Endometrial microvascular endothelial cells (primary cell): ENCODE measurements around the gene SDK1. TPM values are rescaled to one million over a fixed set of nuclear protein-coding genes. Genes with fewer than 3 reads are reported as not detected.

ENCODE experiments used
- in situ Hi-C: cut with HindIII; loops from 2 replicates; pipeline ENCODE4 v1.10.0; 2017; ENCODE audit warnings: low sequenced_read_pairs, low pct_unique_long_range_greater_than_20kb; ENCODE audit errors: inconsistent ontology term
- total RNA-seq: library from RNA; depleted of rRNA; stranded (reverse); fragments of >200 nt; gene quantifications from one replicate; pipeline ENCODE4 v1.2.3, GENCODE V29; 2015; ENCODE audit errors: inconsistent ontology term

Gene SDK1
- total RNA-seq, 1 donor from 2014 or later = 1.6 TPM

GRCh38 chr7:4167385-4167910 lies 866.4 kb downstream of the SDK1 start:
- in situ Hi-C loops = no loop called here

GRCh38 chr7:4168041-4168440 lies 867.0 kb downstream of the SDK1 start:
- in situ Hi-C loops = no loop called here

- in situ Hi-C loops = no loop called here
Observed at GRCh38 chr7:4168541-4168940, 867.5 kb downstream of the SDK1 start.

GRCh38 chr7:4169455-4169854 lies 868.4 kb downstream of the SDK1 start:
- in situ Hi-C loops = no loop called here

- in situ Hi-C loops = no loop called here
Observed at GRCh38 chr7:4170997-4171786, 870.1 kb downstream of the SDK1 start.

GRCh38 chr7:4172883-4173282 lies 871.8 kb downstream of the SDK1 start:
- in situ Hi-C loops = no loop called here

- in situ Hi-C loops = no loop called here
Observed at GRCh38 chr7:4173615-4174014, 872.6 kb downstream of the SDK1 start.

- in situ Hi-C loops = no loop called here
Observed at GRCh38 chr7:4174016-4174415, 873.0 kb downstream of the SDK1 start.

GRCh38 chr7:4174451-4174850 lies 873.4 kb downstream of the SDK1 start:
- in situ Hi-C loops = no loop called here

- in situ Hi-C loops = no loop called here
Observed at GRCh38 chr7:4174884-4175283, 873.8 kb downstream of the SDK1 start.

GRCh38 chr7:4175346-4175973 lies 874.4 kb downstream of the SDK1 start:
- in situ Hi-C loops = no loop called here

- in situ Hi-C loops = no loop called here
Observed at GRCh38 chr7:4177001-4177400, 875.9 kb downstream of the SDK1 start.

- in situ Hi-C loops = no loop called here
Observed at GRCh38 chr7:4178416-4178815, 877.4 kb downstream of the SDK1 start.

- in situ Hi-C loops = no loop called here
Observed at GRCh38 chr7:4178916-4179687, 878.0 kb downstream of the SDK1 start.

- in situ Hi-C loops = no loop called here
Observed at GRCh38 chr7:4179688-4180380, 878.8 kb downstream of the SDK1 start.

- in situ Hi-C loops = no loop called here
Observed at GRCh38 chr7:4181446-4181845, 880.4 kb downstream of the SDK1 start.

- in situ Hi-C loops = no loop called here
Observed at GRCh38 chr7:4182605-4183300, 881.7 kb downstream of the SDK1 start.

GRCh38 chr7:4184653-4185052 lies 883.6 kb downstream of the SDK1 start:
- in situ Hi-C loops = no loop called here
